Activated CD8-positive, alpha-beta memory T cell treated with anti-CD3 and anti-CD28 coated beads for 24 hours (primary cell): ENCODE results near the gene LBP.
"Not testable (repeated sequence)": the region's sequence is repeated elsewhere in the genome, so short reads cannot be mapped to it uniquely, and the experiment has no call there.

Experiments
- DNase-seq: peaks from one replicate; pipeline ENCODE4 v3.0.0-alpha.2; 2020

LBP gene

GRCh38 chr20:38346247-38346651 is at the start of gene LBP:
Gene LBP, plus strand, starts transcription at chr20:38346482. Its CDS starts 35 bp downstream, at chr20:38346517.
- DNase-seq: no peak

- no peak for DNase-seq
Measured at GRCh38 chr20:38297916-38298674, 48.2 kb upstream of the LBP start.

GRCh38 chr20:38298768-38299288 is 47.5 kb upstream of the LBP start:
- DNase-seq: no peak

GRCh38 chr20:38299963-38300362 is 46.3 kb upstream of the LBP start:
- no peak for DNase-seq

DNA sequence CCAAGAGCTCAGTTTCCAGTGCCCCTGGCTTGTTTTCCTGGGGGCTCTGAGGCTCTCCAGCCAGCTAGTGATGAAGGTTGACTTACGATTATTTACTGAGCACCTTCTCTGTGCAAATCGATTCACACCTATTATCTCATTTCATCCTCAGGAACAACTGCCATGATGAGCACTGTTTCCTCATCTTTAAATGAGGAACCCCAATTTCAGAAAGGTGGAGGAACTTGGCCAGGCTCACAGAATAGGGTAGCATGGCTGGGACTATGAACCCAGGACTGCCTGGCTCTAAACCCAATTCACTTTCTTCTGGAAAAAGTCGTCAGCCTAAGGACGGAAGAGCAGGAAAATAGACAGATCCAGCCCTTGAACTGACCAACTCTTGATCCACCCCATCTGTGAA is 45.8 kb upstream of the LBP start:
- DNase-seq: no peak

DNA sequence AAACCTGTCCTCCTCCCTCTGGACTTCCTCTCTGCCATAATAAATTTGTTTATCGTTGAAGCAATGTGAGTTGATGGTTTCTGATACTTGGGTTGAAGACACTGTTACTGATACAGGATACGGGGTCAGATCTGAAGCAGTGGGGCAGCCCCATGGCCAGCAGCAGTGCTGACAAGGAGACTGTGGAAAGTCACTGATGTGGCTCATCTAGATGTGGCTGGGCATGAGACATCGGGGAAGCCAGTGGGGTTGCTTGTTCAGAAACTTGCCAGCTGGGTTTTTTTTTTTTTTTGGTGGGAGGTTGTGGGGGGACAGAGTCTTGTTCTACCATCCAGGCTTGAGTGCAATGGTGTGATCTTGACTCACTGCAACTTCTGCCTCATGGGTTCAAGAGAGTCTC is 45.0 kb upstream of the LBP start:
- no peak for DNase-seq

GRCh38 chr20:38302786-38303185 is 43.5 kb upstream of the LBP start:
- DNase-seq: no peak

DNA sequence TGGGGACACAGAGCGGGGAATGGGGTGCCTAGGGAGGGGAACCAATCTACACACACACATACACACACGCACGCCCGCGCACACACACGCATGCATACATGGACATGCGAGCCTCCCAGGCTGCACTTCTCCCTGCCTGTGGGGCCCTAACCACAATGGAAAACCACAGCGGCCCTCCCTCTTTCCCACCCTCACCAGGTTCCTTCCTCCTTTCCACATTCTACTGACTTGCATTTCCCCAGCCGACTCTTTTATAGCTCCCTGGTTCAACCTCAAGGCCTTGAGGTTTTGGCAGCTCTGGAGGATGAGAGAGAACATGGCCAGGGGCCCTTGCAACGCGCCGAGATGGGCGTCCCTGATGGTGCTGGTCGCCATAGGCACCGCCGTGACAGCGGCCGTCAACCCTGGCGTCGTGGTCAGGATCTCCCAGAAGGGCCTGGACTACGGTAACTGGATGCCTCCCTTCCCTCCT is 42.3 kb upstream of the LBP start, which contains the start of gene BPI:
TSS of gene BPI (plus strand) at position 249 of the 472 bp plus-strand sequence. CDS start at position 317, 68 bp downstream.
- DNase-seq: no peak

DNA sequence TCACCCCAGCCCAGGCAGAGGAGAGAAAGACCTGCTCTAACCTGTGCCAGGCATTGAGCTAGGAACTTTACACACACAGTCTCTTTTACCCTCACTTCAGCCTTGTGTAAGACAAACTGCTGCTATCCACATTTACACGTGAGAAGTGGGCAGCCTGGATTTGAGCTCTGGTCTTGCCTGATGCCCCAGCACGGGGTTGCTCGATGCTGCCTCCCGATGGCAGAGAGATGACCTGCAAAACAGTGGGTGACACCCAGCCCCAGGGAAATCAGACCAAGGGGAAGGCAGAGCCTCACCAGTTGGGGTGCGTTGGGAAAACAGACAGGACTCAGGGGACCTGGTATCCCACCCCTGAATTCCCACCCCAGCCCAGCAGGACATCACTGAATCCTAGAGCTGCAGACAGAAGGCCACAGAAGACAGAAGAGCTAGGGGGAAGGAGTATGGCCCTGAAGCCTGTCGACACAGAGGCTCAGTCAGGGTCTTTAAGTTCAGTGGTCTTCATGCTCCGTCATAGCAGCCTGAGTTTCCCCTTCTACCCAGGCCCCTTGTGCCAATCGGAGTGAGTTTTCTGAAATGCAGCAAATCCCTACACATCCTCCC is 41.3 kb upstream of the LBP start:
- no peak for DNase-seq

DNA sequence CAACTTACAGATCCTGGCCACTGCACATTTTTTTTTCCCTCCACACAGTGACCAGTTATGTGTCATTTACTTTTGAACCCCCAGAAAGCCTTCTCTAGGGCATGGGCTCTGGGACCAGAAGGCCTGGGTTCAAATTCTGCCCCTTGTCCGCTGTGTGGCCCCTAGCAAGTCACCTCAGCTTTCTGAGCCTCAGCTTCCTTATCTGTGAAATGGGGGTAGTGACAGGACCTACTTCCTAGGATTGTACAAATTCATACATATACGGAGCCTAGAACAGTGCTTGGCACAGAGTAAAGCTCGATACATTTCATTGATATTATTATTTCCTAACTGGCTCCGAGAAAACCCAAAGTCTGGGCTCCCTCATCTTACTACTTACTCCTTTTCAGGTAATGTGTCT is 40.7 kb upstream of the LBP start:
- DNase-seq: no peak

DNA sequence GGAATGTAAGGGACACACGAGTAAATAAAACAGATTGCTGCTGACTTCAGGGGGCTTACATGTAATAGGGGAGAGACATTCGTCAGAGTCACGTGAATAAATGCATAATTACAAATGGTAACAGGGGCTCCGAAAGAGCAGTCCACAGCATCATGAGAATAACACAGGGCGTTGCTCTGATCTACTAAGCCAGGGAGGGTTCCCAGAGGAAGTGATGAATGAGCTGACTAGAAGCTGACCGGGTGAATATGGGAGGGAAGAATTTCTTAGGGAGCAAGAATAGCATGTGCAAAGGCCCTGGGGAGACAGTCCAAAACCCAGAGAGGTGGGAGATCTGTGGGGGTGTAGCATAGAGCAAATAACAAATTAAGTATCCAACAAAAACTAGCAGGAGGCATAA is 39.9 kb upstream of the LBP start:
- DNase-seq: no peak

GRCh38 chr20:38307371-38308046 is 38.8 kb upstream of the LBP start:
- no peak for DNase-seq

GRCh38 chr20:38308047-38308438 is 38.2 kb upstream of the LBP start:
- no peak for DNase-seq

DNA sequence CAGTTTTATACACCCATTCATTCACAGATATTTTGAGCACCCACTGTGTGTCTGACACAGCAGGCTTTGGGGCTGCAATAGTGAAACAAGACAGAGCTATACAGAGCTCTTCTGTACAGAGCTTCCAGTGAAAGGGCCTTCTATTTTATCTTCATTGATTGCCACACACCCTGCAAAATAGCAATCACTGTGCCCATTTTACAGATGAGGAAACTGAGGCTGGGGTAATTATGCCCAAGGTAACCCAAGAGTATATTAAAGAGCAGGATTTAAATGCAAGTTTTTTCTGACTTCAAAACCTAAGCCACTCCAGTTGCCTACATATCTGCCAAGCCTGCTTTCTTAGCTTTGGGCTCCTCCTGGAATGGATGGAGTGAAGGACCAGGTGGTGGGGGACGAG is 37.8 kb upstream of the LBP start:
- no peak for DNase-seq

- no peak for DNase-seq
Measured at GRCh38 chr20:38311091-38311490, 35.2 kb upstream of the LBP start.

DNA sequence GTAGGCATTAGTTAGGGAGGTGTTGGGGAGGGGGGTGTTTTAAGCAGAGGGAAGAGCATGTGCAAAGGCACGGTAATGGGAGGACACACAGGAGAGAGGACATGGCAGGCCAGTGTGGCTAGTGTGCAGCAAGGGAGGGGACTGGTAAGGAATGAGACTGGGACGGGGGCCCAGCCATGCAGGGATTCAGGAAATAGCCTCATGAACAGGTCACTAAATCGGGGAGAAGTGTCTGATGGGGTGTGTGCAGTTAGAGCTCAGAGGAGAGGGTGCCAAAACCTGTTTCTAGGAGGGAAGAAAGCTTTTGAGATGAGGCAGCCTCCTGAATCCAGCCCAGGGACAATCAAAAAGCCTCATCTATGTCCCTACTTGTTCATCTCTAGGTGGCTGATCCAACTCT is 34.8 kb upstream of the LBP start:
- no peak for DNase-seq

- DNase-seq: no peak
Measured at GRCh38 chr20:38313676-38314075, 32.6 kb upstream of the LBP start.

GRCh38 chr20:38314350-38314749 is 31.9 kb upstream of the LBP start:
- not testable (repeated sequence) for DNase-seq

DNA sequence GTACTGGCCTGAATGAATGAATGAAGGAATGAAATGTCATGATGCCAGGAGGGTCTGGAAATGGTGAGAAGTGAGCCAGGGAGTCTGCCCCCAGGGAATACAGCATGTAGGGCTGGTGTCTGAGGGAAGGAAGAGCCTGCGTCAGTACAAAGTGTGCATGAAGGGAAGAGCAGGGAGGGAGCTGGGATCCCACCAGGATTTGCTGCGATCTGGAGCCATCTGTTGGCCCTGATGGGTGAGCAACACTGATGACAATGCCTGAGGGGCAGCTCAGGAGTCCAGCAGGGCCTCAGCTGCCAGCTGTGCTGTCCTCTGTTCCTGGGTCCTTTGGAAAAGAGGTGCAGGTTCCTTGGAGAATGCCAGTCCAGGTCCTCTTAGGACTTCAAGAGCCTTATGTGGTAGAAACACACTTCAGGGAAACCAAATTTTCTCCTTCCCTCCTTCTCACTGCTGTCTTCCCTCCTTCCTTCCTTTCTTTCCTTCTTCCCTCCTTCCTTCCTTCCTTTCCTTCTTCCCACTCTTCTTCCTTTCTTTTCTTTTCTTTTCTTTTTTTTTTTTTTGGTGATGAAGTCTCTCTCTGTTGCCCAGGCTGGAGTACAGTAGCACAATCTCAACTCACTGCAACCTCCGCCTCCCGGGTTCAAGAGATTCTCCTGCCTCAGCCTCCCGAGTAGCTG is 30.9 kb upstream of the LBP start:
- no peak for DNase-seq

GRCh38 chr20:38316341-38316740 is 29.9 kb upstream of the LBP start:
- DNase-seq: no peak

DNA sequence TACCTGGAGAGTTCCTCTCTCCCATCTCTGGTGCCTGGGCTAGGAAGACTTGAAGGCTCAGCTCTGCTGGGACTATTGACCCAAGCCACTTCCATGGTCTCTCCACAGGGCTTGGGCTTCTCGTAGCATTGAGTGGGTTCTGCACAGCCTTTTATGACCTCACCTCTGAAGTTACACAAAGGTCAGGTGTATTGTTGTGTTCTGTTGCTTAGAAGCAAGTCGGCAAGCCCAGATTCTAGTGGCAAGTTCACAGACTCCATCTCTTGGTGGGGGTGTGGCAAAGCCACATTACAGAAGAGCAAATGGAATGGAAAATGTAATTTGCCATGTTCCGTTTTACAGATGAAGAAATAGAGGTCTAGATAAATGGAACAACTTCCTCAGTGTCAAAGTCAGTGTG is 28.9 kb upstream of the LBP start:
- no peak for DNase-seq

GRCh38 chr20:38320221-38320620 is 26.1 kb upstream of the LBP start:
- DNase-seq: no peak

DNA sequence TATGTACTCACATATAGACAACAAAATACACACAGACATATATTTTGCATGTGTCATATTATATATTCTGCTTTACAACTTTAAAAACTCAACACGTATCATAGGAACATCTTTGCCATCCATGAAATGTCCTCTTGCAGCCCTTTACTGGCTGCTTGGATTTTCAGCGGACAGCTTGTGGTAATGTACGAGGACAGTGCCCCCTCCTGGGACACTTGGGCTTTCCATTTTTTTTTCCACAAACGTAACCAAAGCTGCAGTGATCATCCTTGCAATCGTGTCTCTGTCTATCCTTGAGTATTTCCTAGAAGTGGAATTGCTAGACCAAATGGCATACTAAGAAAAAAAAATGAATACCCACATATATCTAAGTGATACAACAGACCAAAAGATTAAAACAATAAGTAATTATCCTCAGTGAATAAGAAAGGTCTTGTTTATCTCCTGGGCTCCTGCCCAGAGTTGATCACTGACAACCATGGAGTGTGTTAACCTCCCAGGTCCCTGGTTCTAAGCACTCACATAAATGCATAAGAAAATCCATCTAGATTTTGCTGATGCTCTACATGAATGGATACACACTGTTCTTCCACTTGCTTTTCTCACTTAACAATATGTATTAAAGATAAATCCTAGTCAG is 24.2 kb upstream of the LBP start:
- DNase-seq: no peak
